ENCODE results near the gene EEF1G. TPM values are rescaled to one million over a fixed set of nuclear protein-coding genes. Genes with fewer than 3 reads are reported as not detected.

EEF1G gene
- total and polyA plus RNA-seq, 2 of the 13 experiments (the other 11 are each of a cell fraction or from before 2014, with no cell fraction given): 1,787 to 2,144 TPM

- 0 out of 2 replicates have a peak, but pooled peaks have one; percentile 40 for TF ChIP-seq CREB3 (CRISPR knock-in tag; IDR thresholded peaks at IDR 0.05)
- TF ChIP-seq HNRNPUL1 (IDR thresholded peaks at IDR 0.05; ENCODE audit: low read depth, low read length): no peak
- TF ChIP-seq NFRKB (IDR thresholded peaks at IDR 0.05): no peak
- TF ChIP-seq SP140L (CRISPR knock-in tag; IDR thresholded peaks at IDR 0.05; ENCODE audit: borderline replicate concordance): no peak
- TF ChIP-seq AHR (CRISPR knock-in tag; IDR thresholded peaks at IDR 0.05): peak; percentile 30; the same call in 1 of the 2 replicates
- TF ChIP-seq KLF16 (CRISPR knock-in tag; IDR thresholded peaks at IDR 0.05): peak in 1 of 2 experiments; percentile 95; a peak in 2 of 4 replicates
- TF ChIP-seq ZNF614 (CRISPR knock-in tag; IDR thresholded peaks at IDR 0.05; ENCODE audit: borderline replicate concordance): peak; percentile 82; the same call in 1 of the 2 replicates
- TF ChIP-seq, protein P1, sequence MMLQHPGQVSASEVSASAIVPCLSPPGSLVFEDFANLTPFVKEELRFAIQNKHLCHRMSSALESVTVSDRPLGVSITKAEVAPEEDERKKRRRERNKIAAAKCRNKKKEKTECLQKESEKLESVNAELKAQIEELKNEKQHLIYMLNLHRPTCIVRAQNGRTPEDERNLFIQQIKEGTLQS (CRISPR knock-in tag; IDR thresholded peaks at IDR 0.05): peak; percentile 83
- TF ChIP-seq KLF9 (CRISPR knock-in tag; IDR thresholded peaks at IDR 0.05; ENCODE audit: low read depth): no peak
- TF ChIP-seq ZBTB7A (CRISPR knock-in tag; IDR thresholded peaks at IDR 0.05): 0 out of 2 replicates have a peak, but pooled peaks have one; percentile 29
- peak; percentile 88 for TF ChIP-seq ZNF552 (CRISPR knock-in tag; IDR thresholded peaks at IDR 0.05; ENCODE audit: borderline replicate concordance)
- TF ChIP-seq NFE2 (CRISPR knock-in tag; IDR thresholded peaks at IDR 0.05): no peak
- no peak for TF ChIP-seq ZNF557 (CRISPR knock-in tag; IDR thresholded peaks at IDR 0.05)
- peak; percentile 85; the same call in 1 of the 2 replicates for TF ChIP-seq NFKBIZ (CRISPR knock-in tag; IDR thresholded peaks at IDR 0.05)
- 0 out of 2 replicates have a peak, but pooled peaks have one; percentile 15 for TF ChIP-seq STAG1 (CRISPR knock-in tag; IDR thresholded peaks at IDR 0.05)
- peak; percentile 98 for TF ChIP-seq TAF15 (IDR thresholded peaks at IDR 0.05; ENCODE audit: low read depth, low read length, poor library complexity, severe bottlenecking)
- TF ChIP-seq, protein P2, sequence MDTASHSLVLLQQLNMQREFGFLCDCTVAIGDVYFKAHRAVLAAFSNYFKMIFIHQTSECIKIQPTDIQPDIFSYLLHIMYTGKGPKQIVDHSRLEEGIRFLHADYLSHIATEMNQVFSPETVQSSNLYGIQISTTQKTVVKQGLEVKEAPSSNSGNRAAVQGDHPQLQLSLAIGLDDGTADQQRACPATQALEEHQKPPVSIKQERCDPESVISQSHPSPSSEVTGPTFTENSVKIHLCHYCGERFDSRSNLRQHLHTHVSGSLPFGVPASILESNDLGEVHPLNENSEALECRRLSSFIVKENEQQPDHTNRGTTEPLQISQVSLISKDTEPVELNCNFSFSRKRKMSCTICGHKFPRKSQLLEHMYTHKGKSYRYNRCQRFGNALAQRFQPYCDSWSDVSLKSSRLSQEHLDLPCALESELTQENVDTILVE (CRISPR knock-in tag; IDR thresholded peaks at IDR 0.05): peak; percentile 97
- no peak for TF ChIP-seq TCF12 (IDR thresholded peaks at IDR 0.05)
- TF ChIP-seq TCF12 (CRISPR knock-in tag; IDR thresholded peaks at IDR 0.05): peak; percentile 75; the same call in 1 of the 2 replicates
- TF ChIP-seq FIP1L1 (IDR thresholded peaks at IDR 0.05; ENCODE audit: borderline replicate concordance, insufficient read depth, low read depth, low read length): no peak
- TF ChIP-seq, protein P3, sequence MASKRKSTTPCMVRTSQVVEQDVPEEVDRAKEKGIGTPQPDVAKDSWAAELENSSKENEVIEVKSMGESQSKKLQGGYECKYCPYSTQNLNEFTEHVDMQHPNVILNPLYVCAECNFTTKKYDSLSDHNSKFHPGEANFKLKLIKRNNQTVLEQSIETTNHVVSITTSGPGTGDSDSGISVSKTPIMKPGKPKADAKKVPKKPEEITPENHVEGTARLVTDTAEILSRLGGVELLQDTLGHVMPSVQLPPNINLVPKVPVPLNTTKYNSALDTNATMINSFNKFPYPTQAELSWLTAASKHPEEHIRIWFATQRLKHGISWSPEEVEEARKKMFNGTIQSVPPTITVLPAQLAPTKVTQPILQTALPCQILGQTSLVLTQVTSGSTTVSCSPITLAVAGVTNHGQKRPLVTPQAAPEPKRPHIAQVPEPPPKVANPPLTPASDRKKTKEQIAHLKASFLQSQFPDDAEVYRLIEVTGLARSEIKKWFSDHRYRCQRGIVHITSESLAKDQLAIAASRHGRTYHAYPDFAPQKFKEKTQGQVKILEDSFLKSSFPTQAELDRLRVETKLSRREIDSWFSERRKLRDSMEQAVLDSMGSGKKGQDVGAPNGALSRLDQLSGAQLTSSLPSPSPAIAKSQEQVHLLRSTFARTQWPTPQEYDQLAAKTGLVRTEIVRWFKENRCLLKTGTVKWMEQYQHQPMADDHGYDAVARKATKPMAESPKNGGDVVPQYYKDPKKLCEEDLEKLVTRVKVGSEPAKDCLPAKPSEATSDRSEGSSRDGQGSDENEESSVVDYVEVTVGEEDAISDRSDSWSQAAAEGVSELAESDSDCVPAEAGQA (IDR thresholded peaks at IDR 0.05; ENCODE audit: low read depth): peak; percentile 84
- TF ChIP-seq, protein P3 (CRISPR knock-in tag; IDR thresholded peaks at IDR 0.05; ENCODE audit: borderline replicate concordance): peak; percentile 90; the same call in 1 of the 2 replicates
Measured at GRCh38 chr11:62621567-62622470, 48.1 kb upstream of the EEF1G start, which contains the start of gene B3GAT3 (continued).

Measured in HepG2 (cell line).